IMR-90 (cell line): ENCODE data around the gene TM9SF4. TPM values are rescaled to one million over a fixed set of nuclear protein-coding genes. Genes with fewer than 3 reads are reported as not detected.

Experiments
- ATAC-seq: fragments of 200-7000 bp; cut with Tn5 transposase; 2 replicates; pipeline ENCODE4 v1.9.1; 2020; ENCODE audit warnings: low read depth, mild to moderate bottlenecking, moderate library complexity
- BruUV-seq: library from RNA; stranded (reverse); fragments of 400-500 nt; replicated peaks from 2 replicates; lab custom pipeline; 2021; lab: Mats Ljungman, UMichigan
- CTCF ChIA-PET: fragments of 300-600 bp; formaldehyde crosslinking; extraction: SDS; loops from one replicate; lab custom pipeline; 2021; ENCODE audit warnings: antibody characterized with exemption; lab: Yijun Ruan, JAX
- POLR2A ChIA-PET: fragments of 300-600 bp; sonication (Branson Sonifier 250); formaldehyde crosslinking; loops from one replicate; lab custom pipeline; 2022; ENCODE audit warnings: antibody characterized with exemption; ENCODE audit not compliant: unreplicated experiment; lab: Charles Lee
- DNase-seq: peaks from one replicate; pipeline ENCODE4 v3.0.0; 2013
- H2AFZ ChIP-seq: replicated peaks from 2 replicates; pipeline ENCODE3; 2013; ENCODE audit warnings: low read length, mild to moderate bottlenecking; ENCODE audit not compliant: poor library complexity
- H2AK5ac ChIP-seq: 2 replicates; pipeline ENCODE4 v1.6.1; 2013; ENCODE audit warnings: low read depth, low read length, inconsistent platforms
- H2AK9ac ChIP-seq: replicated peaks from 2 replicates; pipeline ENCODE3; 2013; ENCODE audit warnings: mild to moderate bottlenecking, low read depth, low read length, moderate library complexity; ENCODE audit not compliant: poor library complexity
- H2BK120ac ChIP-seq: 2 replicates; pipeline ENCODE4 v1.6.1; 2013; ENCODE audit warnings: low read depth, low read length, inconsistent platforms
- H2BK15ac ChIP-seq: 3 replicates; pipeline ENCODE4 v1.6.1; 2013; ENCODE audit warnings: low read depth, low read length, inconsistent platforms
- H2BK20ac ChIP-seq: 2 replicates; pipeline ENCODE4 v1.6.1; 2013; ENCODE audit warnings: low read depth, mild to moderate bottlenecking, inconsistent platforms, low read length, moderate library complexity
- H2BK5ac ChIP-seq: 2 replicates; pipeline ENCODE4 v1.6.1; 2013; ENCODE audit warnings: mild to moderate bottlenecking, low read depth, low read length, inconsistent platforms; ENCODE audit not compliant: poor library complexity, severe bottlenecking
- H3K14ac ChIP-seq: replicated peaks from 2 replicates; pipeline ENCODE4 v1.6.1; 2013; ENCODE audit warnings: low read depth, low read length, inconsistent platforms
- H3K18ac ChIP-seq: 2 replicates; pipeline ENCODE4 v1.6.1; 2013; ENCODE audit warnings: low read depth, low read length, control low read depth
- H3K23ac ChIP-seq: 2 replicates; pipeline ENCODE4 v1.6.1; 2013; ENCODE audit warnings: low read depth, low read length, inconsistent platforms
- H3K27ac ChIP-seq: 2 replicates; pipeline ENCODE4 v1.5.1; 2013; ENCODE audit warnings: mild to moderate bottlenecking, control low read depth, low read length; ENCODE audit not compliant: insufficient read depth
- H3K27me3 ChIP-seq: 2 replicates; pipeline ENCODE4 v1.6.1; 2013; ENCODE audit warnings: low read length; ENCODE audit not compliant: control insufficient read depth, insufficient read depth
- H3K36me3 ChIP-seq: 2 replicates; pipeline ENCODE4 v1.6.1; 2013; ENCODE audit warnings: low read length, mixed read lengths; ENCODE audit not compliant: control insufficient read depth, insufficient read depth
- H3K4ac ChIP-seq: 2 replicates; pipeline ENCODE4 v1.6.1; 2013; ENCODE audit warnings: low read depth, low read length, inconsistent platforms
- H3K4me1 ChIP-seq: 2 replicates; pipeline ENCODE4 v1.6.1; 2013; ENCODE audit warnings: low read length, mixed read lengths; ENCODE audit not compliant: control insufficient read depth, insufficient read depth
- H3K4me2 ChIP-seq: 2 replicates; pipeline ENCODE4 v1.6.1; 2013; ENCODE audit warnings: low read depth, mild to moderate bottlenecking, control low read depth, low read length, moderate library complexity
- H3K4me3 ChIP-seq: 2 replicates; pipeline ENCODE4 v1.5.1; 2013; ENCODE audit warnings: low read depth, mild to moderate bottlenecking, control low read depth, low read length, moderate library complexity; ENCODE audit not compliant: insufficient read depth
- H3K56ac ChIP-seq: 2 replicates; pipeline ENCODE4 v1.6.1; 2013; ENCODE audit warnings: low read length, inconsistent platforms; ENCODE audit not compliant: insufficient read depth; ENCODE audit errors: extremely low read depth
- H3K79me1 ChIP-seq, 2 experiments: 2 replicates each; pipeline ENCODE4 v1.6.1; 2013; ENCODE audit warnings: low read length in 2 of 2, inconsistent platforms in 1 of 2, low read depth in 1 of 2
- H3K9ac ChIP-seq: 2 replicates; pipeline ENCODE4 v1.6.1; 2013; ENCODE audit warnings: low read depth, low read length, control low read depth
- H3K9me1 ChIP-seq: 2 replicates; pipeline ENCODE4 v1.6.1; 2013; ENCODE audit warnings: low read length, inconsistent platforms; ENCODE audit not compliant: insufficient read depth
- H3K9me3 ChIP-seq: 2 replicates; pipeline ENCODE4 v1.6.1; 2013; ENCODE audit warnings: low read length; ENCODE audit not compliant: control insufficient read depth, insufficient read depth
- H4K20me1 ChIP-seq: 2 replicates; pipeline ENCODE4 v1.6.1; 2013; ENCODE audit warnings: low read length, inconsistent platforms; ENCODE audit not compliant: insufficient read depth
- H4K5ac ChIP-seq: 2 replicates; pipeline ENCODE4 v1.6.1; 2013; ENCODE audit warnings: mild to moderate bottlenecking, low read depth, low read length, control low read depth
- H4K8ac ChIP-seq, 2 experiments: 2 replicates each; pipeline ENCODE4 v1.6.1; 2013; ENCODE audit warnings: low read depth in 2 of 2, low read length in 2 of 2, control low read depth in 1 of 2, inconsistent platforms in 1 of 2
- H4K91ac ChIP-seq: 2 replicates; pipeline ENCODE4 v1.6.1; 2013; ENCODE audit warnings: low read depth, low read length, inconsistent platforms; ENCODE audit not compliant: insufficient read depth
- BHLHE40 ChIP-seq: fragments of 150-350 bp; IDR thresholded peaks from 2 replicates; pipeline ENCODE4 v1.6.1; 2016; ENCODE audit warnings: mild to moderate bottlenecking, low read depth, low read length
- CEBPB ChIP-seq: IDR thresholded peaks from 2 replicates; pipeline ENCODE4 v1.6.1; 2012; ENCODE audit warnings: low read depth, low read length, improper control_type of control experiment
- CHD1 ChIP-seq: IDR thresholded peaks from 2 replicates; pipeline ENCODE4 v1.6.1; 2012; ENCODE audit warnings: low read depth, low read length, improper control_type of control experiment
- CTCF ChIP-seq: conservative IDR thresholded peaks from 2 replicates; pipeline ENCODE4 v1.5.1; 2012; ENCODE audit warnings: mild to moderate bottlenecking, low read depth, low read length, improper control_type of control experiment
- ELK1 ChIP-seq: fragments of 150-350 bp; IDR thresholded peaks from 2 replicates; pipeline ENCODE4 v1.6.1; 2016; ENCODE audit warnings: low read depth, mild to moderate bottlenecking, low read length, moderate library complexity, borderline replicate concordance
- FOS ChIP-seq: fragments of 150-350 bp; IDR thresholded peaks from 2 replicates; pipeline ENCODE4 v1.6.1; 2016; ENCODE audit warnings: low read depth, low read length
- MAFK ChIP-seq: IDR thresholded peaks from 2 replicates; pipeline ENCODE4 v1.6.1; 2012; ENCODE audit warnings: low read depth, low read length, improper control_type of control experiment
- MAZ ChIP-seq: IDR thresholded peaks from 2 replicates; pipeline ENCODE4 v1.6.1; 2012; ENCODE audit warnings: low read depth, mild to moderate bottlenecking, low read length, improper control_type of control experiment, moderate library complexity, borderline replicate concordance
- MXI1 ChIP-seq: IDR thresholded peaks from 2 replicates; pipeline ENCODE4 v1.6.1; 2012; ENCODE audit warnings: low read depth, mild to moderate bottlenecking, low read length, moderate library complexity, borderline replicate concordance
- NFE2L2 ChIP-seq: fragments of 150-350 bp; IDR thresholded peaks from 2 replicates; pipeline ENCODE4 v1.6.1; 2016; ENCODE audit warnings: low read depth, mild to moderate bottlenecking, low read length
- POLR2A ChIP-seq: IDR thresholded peaks from 2 replicates; pipeline ENCODE4 v1.6.1; 2012; ENCODE audit warnings: mild to moderate bottlenecking, low read depth, low read length
- RAD21 ChIP-seq: IDR thresholded peaks from 2 replicates; pipeline ENCODE4 v1.6.1; 2012; ENCODE audit warnings: low read length, improper control_type of control experiment
- RCOR1 ChIP-seq: IDR thresholded peaks from 2 replicates; pipeline ENCODE4 v1.6.1; 2012; ENCODE audit warnings: mild to moderate bottlenecking, low read length, improper control_type of control experiment; ENCODE audit not compliant: insufficient replicate concordance
- RFX5 ChIP-seq: IDR thresholded peaks from 2 replicates; pipeline ENCODE4 v1.8.0; 2012; ENCODE audit warnings: low read depth, mild to moderate bottlenecking, low read length, moderate library complexity
- SMC3 ChIP-seq: fragments of 150-350 bp; IDR thresholded peaks from 2 replicates; pipeline ENCODE4 v1.6.1; 2016; ENCODE audit warnings: low read depth, mild to moderate bottlenecking, antibody characterized with exemption, low read length, moderate library complexity
- WGBS, 2 experiments: methylation state at CpG; one replicate each; pipeline versions ENCODE4 v1.1.5 to v1.1.7; 2013; ENCODE audit warnings: missing lambda C conversion rate in 2 of 2; ENCODE audit not compliant: insufficient read length in 1 of 2; ENCODE audit errors: extremely low coverage in 2 of 2; 5-methylcytosine and 5-hydroxymethylcytosine counted together
- dilution Hi-C: fragments of 300-500 bp; cut with HindIII; formaldehyde crosslinking; loops from one replicate; pipeline ENCODE4 v1.14.3; 2018; ENCODE audit warnings: low sequenced_read_pairs; ENCODE audit not compliant: unreplicated experiment
- in situ Hi-C: fragments of 300-500 bp; cut with MboI; formaldehyde crosslinking; loops from 3 replicates; pipeline ENCODE4 v1.14.3; 2019; ENCODE audit warnings: low sequenced_read_pairs, inconsistent platforms, mixed read lengths
- intact Hi-C: fragments of 100-400 bp; cut with micrococcal nuclease; formaldehyde crosslinking; loops from 2 replicates; pipeline ENCODE4 v1.10.0; 2022
- polyA plus RNA-seq, 3 experiments: library from polyadenylated mRNA; depleted of rRNA; stranded (reverse); fragments of >200 nt; gene quantifications; 2 replicates each; pipeline ENCODE4 v1.2.3, GENCODE V29; 2012; ENCODE audit warnings: low replicate concordance in 1 of 3
- total RNA-seq: library from RNA; depleted of rRNA; stranded (reverse); fragments of >200 nt; gene quantifications from 2 replicates; pipeline ENCODE4 v1.2.3, GENCODE V29; 2012
- TF ChIP-seq, protein P1 (sequence below): fragments of 150-350 bp; IDR thresholded peaks from 2 replicates; pipeline ENCODE4 v1.6.1; 2017; ENCODE audit warnings: mild to moderate bottlenecking, antibody characterized with exemption, low read length, low read depth

Gene TM9SF4
- total and polyA plus RNA-seq, 2 of the 4 experiments (the other 2 are of a cell fraction) = 35.3 to 59.1 TPM

DNA sequence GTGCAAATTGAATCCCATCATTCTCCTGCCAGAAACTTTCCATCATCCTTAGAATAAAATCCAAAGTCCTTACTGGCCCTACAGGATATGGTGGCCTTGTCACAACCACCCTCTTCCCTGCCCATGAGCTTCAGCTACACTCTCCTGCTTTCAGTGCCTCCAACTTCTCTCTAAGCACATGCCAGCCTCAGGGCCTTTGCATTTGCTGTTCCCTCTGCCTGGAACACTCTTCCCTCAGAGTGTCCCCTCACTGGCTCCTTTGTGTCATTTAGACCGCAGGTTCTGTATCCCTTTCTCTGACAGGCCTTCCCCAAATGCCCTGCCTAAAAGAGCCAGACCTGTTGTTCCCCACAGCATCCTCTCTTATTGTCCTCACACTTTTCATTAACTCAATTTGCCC, 39.2 kb upstream of the TM9SF4 start:
- Histone ChIP-seq H3K14ac (0 out of 2 replicates have a peak overlapping the region, but pooled peaks have one; percentile 41), H3K23ac (peak overlapping the region; percentile 27; the same call in 1 of the 2 replicates), H3K56ac (no peak overlapping the region), H2BK5ac (no peak overlapping the region), H3K4me3 (no peak overlapping the region), H3K4me2 (no peak overlapping the region), H4K5ac (no peak overlapping the region), H3K27ac (no peak overlapping the region), H2AK9ac (peak overlapping the region; percentile 46), H3K4ac (peak overlapping the region; percentile 59; the same call in 1 of the 2 replicates), H3K36me3 (no peaks in the 10 kb centered on the region), H3K18ac (no peak overlapping the region), H4K8ac (no peak overlapping the region; a peak in 1 of 4 replicates), H2BK20ac (peak overlapping the region; percentile 82), H3K9ac (no peak overlapping the region), H3K9me3 (no peaks in the 10 kb centered on the region), H2BK120ac (peak overlapping the region; percentile 72), H4K20me1 (peaks cover 9% of the 10 kb centered on the region; the same call in 1 of the 2 replicates), H2AK5ac (peak overlapping the region; percentile 27; the same call in 1 of the 2 replicates), H3K27me3 (peaks cover 14% of the 10 kb centered on the region), H2AFZ (peak overlapping the region; percentile 9), H2BK15ac (peak overlapping the region; percentile 18; the same call in 1 of the 3 replicates), H4K91ac (peak overlapping the region; percentile 11; the same call in 1 of the 2 replicates), H3K9me1 (peaks cover 15% of the 10 kb centered on the region), H3K4me1 (peaks cover 10% of the 10 kb centered on the region), H3K79me1 (no peaks in the 10 kb centered on the region)
- dilution Hi-C loops = no loop called here
- CTCF ChIA-PET = no interaction called here
- no peak for DNase-seq
- TF ChIP-seq POLR2A = no peak
- no peak for TF ChIP-seq MAFK
- TF ChIP-seq, protein P1, sequence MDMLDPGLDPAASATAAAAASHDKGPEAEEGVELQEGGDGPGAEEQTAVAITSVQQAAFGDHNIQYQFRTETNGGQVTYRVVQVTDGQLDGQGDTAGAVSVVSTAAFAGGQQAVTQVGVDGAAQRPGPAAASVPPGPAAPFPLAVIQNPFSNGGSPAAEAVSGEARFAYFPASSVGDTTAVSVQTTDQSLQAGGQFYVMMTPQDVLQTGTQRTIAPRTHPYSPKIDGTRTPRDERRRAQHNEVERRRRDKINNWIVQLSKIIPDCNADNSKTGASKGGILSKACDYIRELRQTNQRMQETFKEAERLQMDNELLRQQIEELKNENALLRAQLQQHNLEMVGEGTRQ = no peak
- no peak for TF ChIP-seq SMC3
- TF ChIP-seq CHD1 = no peak
- TF ChIP-seq MAZ = no peak
- no peak for TF ChIP-seq RCOR1
- TF ChIP-seq CTCF = no peak
- TF ChIP-seq MXI1 = no peak
- no peak for TF ChIP-seq ELK1
- no peak for TF ChIP-seq NFE2L2
- TF ChIP-seq FOS = no peak
- no peak for TF ChIP-seq CEBPB
- TF ChIP-seq RAD21 = no peak
- TF ChIP-seq RFX5 = no peak
- TF ChIP-seq BHLHE40 = no peak
- in situ Hi-C loops = no loop called here
- ATAC-seq = no peak
- WGBS, 2 experiments = no CpG with 5 or more reads among the region's 1 CpG
- no TSS peak for BruUV-seq
- POLR2A ChIA-PET = no interaction called here
- intact Hi-C loops = no loop called here
